SW480 (cell line): ENCODE results near the gene SPDL1.

Experiments used
- DNase-seq: peaks from one replicate; pipeline ENCODE4 v3.0.0-alpha.2; 2016; ENCODE audit warnings: low spot score

The SPDL1 gene

GRCh38 chr5:169631360-169631759 lies 47.8 kb downstream of the SPDL1 start:
- DNase-seq = no peak

GRCh38 chr5:169632946-169633345 lies 49.4 kb downstream of the SPDL1 start:
- DNase-seq = no peak

- no peak for DNase-seq
Observed at GRCh38 chr5:169634606-169635005, 51.0 kb downstream of the SPDL1 start.

DNA sequence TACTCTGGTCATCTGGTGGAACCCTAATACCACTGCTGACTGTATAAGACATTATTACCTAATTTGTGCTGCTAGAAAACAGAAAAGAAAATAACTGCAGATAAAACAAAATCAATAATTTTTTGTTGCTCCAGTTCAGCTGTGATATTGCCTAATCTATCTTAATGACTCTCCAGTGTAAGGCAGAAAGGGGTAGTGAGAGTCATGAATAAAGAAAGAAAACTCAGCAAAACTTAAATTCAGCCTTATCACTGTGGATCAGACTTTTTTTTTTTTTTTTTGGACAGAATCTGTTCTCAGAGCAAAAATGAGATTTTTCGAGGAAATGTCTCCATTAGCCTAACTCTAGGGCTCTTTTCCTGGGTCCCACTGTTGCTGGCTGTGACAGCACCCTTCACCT lies 52.4 kb downstream of the SPDL1 start:
- DNase-seq = no peak

DNA sequence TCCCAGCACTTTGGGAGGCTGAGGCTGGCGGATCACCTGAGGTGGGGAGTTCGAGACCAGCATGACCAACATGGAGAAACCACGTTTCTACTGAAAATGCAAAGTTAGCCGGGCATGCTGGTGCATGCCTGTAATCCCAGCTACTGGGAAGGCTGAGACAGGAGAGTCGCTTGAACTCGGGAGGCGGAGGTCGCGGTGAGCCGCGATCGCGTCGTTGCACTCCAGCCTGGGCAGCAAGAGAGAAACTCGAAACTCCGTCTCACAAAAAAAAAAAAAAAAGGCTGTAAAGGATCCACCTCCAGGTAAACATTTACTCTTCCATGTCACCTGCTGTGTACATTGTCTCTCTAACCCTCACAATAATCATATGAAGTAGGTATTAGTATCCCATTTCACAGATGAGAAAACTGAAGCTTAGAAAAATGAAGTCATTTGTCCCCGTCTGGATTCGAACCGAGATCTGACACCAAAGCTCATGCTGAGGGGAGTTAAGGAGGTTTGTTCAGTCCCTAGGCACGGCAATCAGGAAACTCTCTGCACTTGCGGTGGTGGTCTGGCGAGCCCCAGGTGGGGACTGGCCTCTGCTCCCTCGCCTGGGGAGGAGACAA lies 53.0 kb downstream of the SPDL1 start:
- DNase-seq = no peak

DNA sequence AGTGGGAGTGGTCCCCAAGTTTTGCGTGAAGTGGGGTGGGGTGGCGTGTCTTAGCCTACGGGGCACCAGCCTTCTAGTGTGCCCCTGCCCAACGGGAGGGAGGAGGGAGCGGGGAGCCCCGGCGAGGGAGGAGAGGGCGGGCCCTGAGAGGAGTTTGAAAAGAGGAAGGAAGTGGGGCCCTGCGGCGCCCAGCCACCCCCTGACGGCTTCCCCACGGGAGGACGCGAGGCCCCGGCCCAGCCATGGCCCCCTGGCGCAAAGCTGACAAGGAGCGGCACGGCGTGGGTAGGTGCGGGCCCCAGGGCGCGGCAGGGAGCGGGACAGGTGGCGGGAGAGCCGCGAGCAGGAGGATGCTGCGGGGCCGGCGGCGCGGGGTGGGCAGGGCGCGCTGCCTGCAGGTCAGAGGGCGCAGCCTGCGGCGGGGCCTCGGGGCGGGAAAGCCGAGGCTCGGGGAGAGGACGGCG lies 53.5 kb downstream of the SPDL1 start, which contains the start of gene DOCK2:
DOCK2 (plus strand) TSS at position 191 of the 464 bp plus-strand sequence; CDS start at position 243, 52 bp downstream.
- DNase-seq = no peak

DNA sequence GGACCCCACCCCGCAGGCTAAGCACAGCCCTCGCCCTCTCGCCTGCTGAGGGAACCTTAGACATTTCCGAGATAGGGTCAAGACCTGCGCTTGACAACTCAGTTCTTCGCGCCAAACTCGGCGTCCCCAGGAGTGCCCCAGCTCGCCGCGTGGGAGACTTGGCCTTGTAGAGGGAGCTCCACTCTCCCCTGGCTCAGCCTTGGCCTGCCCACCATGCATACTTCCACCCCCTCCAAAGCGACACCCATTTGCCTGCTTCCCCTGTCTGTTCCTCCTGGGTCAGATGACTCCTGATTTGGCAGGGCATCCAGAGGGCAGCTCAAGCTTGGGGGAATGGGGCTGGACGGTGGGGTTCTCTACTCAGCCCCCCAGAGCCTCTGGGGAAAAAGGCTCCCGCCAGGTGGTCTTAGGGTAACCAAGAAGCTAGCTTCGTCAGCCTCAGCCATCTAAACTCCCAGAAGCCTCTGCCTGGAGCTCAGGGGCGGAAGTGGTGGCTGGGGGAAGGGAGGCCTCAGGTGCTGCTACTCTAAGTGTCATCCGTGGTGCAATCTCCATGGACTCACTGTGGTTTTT lies 54.1 kb downstream of the SPDL1 start:
- no peak for DNase-seq

DNA sequence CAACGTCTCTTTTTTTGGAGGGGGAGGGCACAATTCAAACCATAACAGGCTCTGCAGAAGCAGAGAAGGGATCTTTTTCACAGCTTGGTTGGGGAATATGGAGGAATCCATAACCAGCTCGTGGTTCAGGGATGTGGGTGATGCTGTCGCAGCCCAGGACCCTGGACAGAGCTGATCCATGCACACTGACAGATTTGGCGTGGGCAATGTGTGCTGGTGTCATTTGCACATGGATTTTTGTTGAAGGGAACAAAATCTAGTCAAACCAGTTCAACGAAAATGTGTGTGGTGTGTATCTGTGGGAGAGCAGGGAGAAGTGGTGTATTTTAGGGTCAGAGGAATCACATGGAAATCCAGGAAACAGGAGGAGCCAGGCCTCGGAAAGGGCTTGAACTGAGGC lies 57.7 kb downstream of the SPDL1 start:
- DNase-seq = no peak

DNA sequence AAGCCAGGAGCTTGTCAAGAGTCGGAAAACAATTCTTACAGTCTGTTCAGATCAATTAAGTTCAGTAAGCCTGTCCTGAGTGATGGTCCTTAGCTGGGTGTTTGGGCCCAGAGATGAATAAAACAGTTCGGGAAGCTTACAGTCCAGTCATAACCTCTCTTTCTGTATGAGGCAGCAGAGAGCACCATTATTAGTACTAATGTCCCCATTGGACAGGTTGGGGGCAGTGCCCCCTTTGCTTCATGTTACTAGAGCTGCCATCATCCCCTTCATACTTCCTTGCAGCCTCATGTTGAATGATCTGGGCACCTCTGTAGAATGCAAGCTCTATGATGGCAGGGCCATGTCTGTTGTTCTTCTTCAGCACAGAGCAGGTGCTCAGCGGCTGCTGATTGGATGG lies 63.3 kb downstream of the SPDL1 start:
- DNase-seq = no peak

GRCh38 chr5:169647566-169647965 lies 64.0 kb downstream of the SPDL1 start:
- no peak for DNase-seq

DNA sequence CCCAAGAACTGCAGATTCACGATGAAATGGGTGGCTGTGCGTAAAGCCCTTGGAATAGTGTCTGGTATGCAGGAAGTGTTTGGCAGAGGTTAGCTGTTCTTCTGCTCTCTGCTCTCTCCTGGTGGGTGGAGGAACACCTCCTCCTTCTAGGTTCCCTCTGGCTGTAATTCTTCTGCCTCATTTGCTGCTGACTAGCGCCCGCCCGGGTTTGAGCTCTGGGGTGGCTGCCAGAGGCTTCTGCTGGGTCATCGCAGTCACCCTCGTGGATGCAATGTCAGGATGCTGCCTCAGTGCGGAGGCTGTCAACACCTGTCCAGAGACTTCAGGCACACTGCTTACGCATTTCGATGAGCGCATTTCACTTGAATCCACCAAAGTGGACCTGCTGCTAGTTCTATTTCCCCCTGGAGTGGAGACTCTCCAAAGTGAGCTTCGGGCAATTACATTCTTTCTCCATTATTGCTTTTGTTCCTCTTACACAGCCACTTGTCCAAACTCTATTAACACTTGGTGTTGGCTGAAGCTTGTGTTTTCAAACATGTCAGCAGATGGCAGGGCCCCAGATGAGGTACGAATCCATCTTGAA lies 65.2 kb downstream of the SPDL1 start:
- DNase-seq = no peak

- no peak for DNase-seq
Observed at GRCh38 chr5:169649486-169649885, 65.9 kb downstream of the SPDL1 start.

- DNase-seq = no peak
Observed at GRCh38 chr5:169650701-169651331, 67.2 kb downstream of the SPDL1 start.

DNA sequence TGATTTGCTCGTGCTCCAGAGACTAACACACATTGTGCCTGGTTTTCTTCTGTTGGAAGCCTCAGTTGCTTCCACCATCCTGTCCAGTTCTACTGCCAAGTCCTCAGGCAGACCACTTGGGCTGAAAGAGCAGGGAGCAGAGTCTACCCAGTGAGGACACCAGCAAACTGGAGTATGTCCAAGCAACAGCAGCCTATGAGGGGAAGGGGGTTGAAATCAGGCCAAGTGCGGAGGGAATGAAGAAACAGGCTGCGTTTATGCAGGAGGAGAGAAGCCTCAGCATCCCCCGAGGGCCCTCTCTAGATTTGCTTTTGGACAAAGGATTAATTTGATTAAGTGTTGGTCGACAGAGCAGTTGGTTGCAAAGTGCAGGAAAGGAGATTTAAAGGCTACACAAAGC lies 68.0 kb downstream of the SPDL1 start:
- DNase-seq = no peak

DNA sequence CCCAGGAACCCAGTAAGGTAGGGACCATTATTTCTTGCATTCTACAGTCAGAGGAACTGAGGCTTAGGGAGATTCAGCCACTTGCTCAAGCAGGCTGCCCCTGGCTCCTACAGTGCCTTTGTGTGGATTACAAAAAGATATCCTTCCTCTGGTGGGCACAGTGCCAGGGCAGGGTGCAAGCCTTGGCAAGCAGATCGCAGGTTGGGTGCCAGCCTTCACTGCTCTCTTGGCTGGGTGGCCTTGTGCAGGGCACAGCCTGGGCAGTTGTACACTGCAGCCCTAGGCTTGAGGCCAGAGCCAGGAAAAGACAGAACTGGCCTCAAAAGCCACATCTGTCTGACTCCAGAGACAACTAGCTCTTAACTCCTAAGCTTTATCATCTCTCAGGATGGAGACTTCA lies 68.5 kb downstream of the SPDL1 start:
- no peak for DNase-seq

- DNase-seq = no peak
Observed at GRCh38 chr5:169653091-169653490, 69.5 kb downstream of the SPDL1 start.
